A549 treated with AZD2906 at 1 μM for 4 hours (cell line): Measurements from ENCODE around the gene PGAM4. TPM values are rescaled to one million over a fixed set of nuclear protein-coding genes. Genes with fewer than 3 reads are reported as not detected.

Experiments used
- total RNA-seq: library from RNA; stranded (reverse); fragments of 200-300 nt; extraction: Qiagen RNA extraction; gene quantifications from 5 replicates; pipeline ENCODE4 v1.2.3, GENCODE V29; 2022

PGAM4 gene
- 0.12 to 0.77 TPM (median 0.30 TPM) in 5 replicates for total RNA-seq

DNA sequence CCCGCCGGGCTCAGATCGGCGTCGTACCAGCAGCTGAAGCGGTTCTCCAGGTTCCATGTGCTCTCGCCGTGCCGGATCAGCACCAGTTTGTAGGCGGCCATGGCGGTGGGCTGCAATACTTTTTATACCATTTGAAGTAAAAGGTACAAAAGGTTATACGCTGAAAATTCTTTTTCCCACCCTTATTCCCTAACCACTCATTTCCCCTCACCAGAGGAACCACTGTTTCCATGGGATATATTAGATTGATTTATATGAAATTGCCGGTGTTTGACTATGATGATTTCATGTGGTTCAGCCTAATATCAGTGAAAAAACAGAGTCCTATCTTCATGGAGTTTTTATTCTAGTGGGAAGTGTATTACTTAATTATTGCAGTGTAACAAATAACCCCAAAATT is at the start of gene PGAM4:
TSS of gene PGAM4 (minus strand) at position 101 of the 400 bp plus-strand sequence. CDS start at position 101, 0 bp downstream.

Other genes starting within 250 kb of the PGAM4 start
- gene ATRX, start 183.4 kb downstream of the PGAM4 start, total RNA-seq: 13.9 to 20.4 TPM (median 19.2 TPM) in 5 replicates
- 33.5 to 51.5 TPM (median 37.0 TPM) in 5 replicates for gene MAGT1, start 74.2 kb downstream of the PGAM4 start, total RNA-seq
- gene COX7B, start 70.2 kb downstream of the PGAM4 start, total RNA-seq: 562 to 614 TPM (median 566 TPM) in 5 replicates
- gene ATP7A, start 58.9 kb downstream of the PGAM4 start, total RNA-seq: 3.0 to 4.1 TPM (median 3.5 TPM) in 5 replicates
- gene PGK1, start 134.6 kb upstream of the PGAM4 start, total RNA-seq: 553 to 592 TPM (median 562 TPM) in 5 replicates
- 11.3 to 12.5 TPM (median 12.2 TPM) in 5 replicates for gene TAF9B, start 170.0 kb upstream of the PGAM4 start, total RNA-seq